Liver (tissue), 3 donors: Measurements from ENCODE around the gene ARSK.

Source experiments
- CTCF ChIP-seq: fragments of 150-350 bp; IDR thresholded peaks from 2 replicates; pipeline ENCODE4 v1.5.1; 2017; ENCODE audit warnings: improper control_type of control experiment, low read depth, low read length; ENCODE audit not compliant: missing input control
- SP1 ChIP-seq: IDR thresholded peaks from 2 replicates; pipeline ENCODE4 v1.6.1; 2018; ENCODE audit warnings: antibody characterized with exemption, mild to moderate bottlenecking
- donor health status: healthy.
- donor health status: healthy.

- TF ChIP-seq SP1 (no peak), CTCF (no peak)
Observed at GRCh38 chr5:95519151-95519550, 35.8 kb upstream of the ARSK start.
